A673 (cell line): ENCODE measurements around the gene MAPK11. TPM values are rescaled to one million over a fixed set of nuclear protein-coding genes. Genes with fewer than 3 reads are reported as not detected.

Source experiments
- BruUV-seq: library from RNA; stranded (reverse); fragments of 400-500 nt; replicated peaks from 2 replicates; lab custom pipeline; 2021; lab: Mats Ljungman, UMichigan
- CTCF ChIA-PET: fragments of 300-600 bp; sonication (Branson Sonifier 250); formaldehyde crosslinking; loops from one replicate; lab custom pipeline; 2022; ENCODE audit warnings: antibody characterized with exemption; lab: Charles Lee
- POLR2A ChIA-PET: fragments of 300-600 bp; sonication (Branson Sonifier 250); formaldehyde crosslinking; loops from one replicate; lab custom pipeline; 2022; ENCODE audit warnings: antibody characterized with exemption; ENCODE audit not compliant: low non-redundant PET; lab: Charles Lee
- DNase-seq: peaks from one replicate; pipeline ENCODE4 v3.0.0-alpha.2; 2015; ENCODE audit warnings: low spot score
- H3K27ac ChIP-seq: fragments of 200-600 bp; sonication (generic); 2 replicates; pipeline ENCODE4 v1.5.1; 2016; ENCODE audit warnings: mixed run types, low read depth, mild to moderate bottlenecking, mixed read lengths, antibody characterized with exemption, low read length; ENCODE audit not compliant: poor library complexity, severe bottlenecking
- H3K27me3 ChIP-seq: fragments of 200-600 bp; sonication (generic); replicated peaks from 2 replicates; pipeline ENCODE4 v1.6.1; 2017; ENCODE audit warnings: mixed run types, low read depth, mild to moderate bottlenecking, mixed read lengths, antibody characterized with exemption, low read length; ENCODE audit not compliant: insufficient read depth, poor library complexity
- H3K36me3 ChIP-seq: fragments of 200-600 bp; sonication (generic); 2 replicates; pipeline ENCODE4 v1.6.1; 2016; ENCODE audit warnings: mixed run types, mild to moderate bottlenecking, mixed read lengths, antibody characterized with exemption, low read length; ENCODE audit not compliant: insufficient read depth, poor library complexity, severe bottlenecking
- H3K4me1 ChIP-seq: fragments of 200-600 bp; sonication (generic); 2 replicates; pipeline ENCODE4 v1.6.1; 2017; ENCODE audit warnings: mixed run types, mild to moderate bottlenecking, mixed read lengths, antibody characterized with exemption, low read length; ENCODE audit not compliant: insufficient read depth, poor library complexity, severe bottlenecking
- H3K4me3 ChIP-seq: fragments of 200-600 bp; sonication (generic); 2 replicates; pipeline ENCODE4 v1.5.1; 2016; ENCODE audit warnings: low read depth, mixed run types, mild to moderate bottlenecking, mixed read lengths, low read length; ENCODE audit not compliant: poor library complexity, severe bottlenecking
- H3K9me3 ChIP-seq: fragments of 200-600 bp; sonication (generic); 2 replicates; pipeline ENCODE4 v1.6.1; 2016; ENCODE audit warnings: mixed run types, low read depth, mild to moderate bottlenecking, mixed read lengths, antibody characterized with exemption, low read length; ENCODE audit not compliant: poor library complexity, severe bottlenecking
- EZH2 ChIP-seq: fragments of 200-600 bp; sonication (generic); IDR thresholded peaks from 2 replicates; pipeline ENCODE4 v1.6.1; 2017; ENCODE audit warnings: borderline replicate concordance, low read depth, mild to moderate bottlenecking, mixed read lengths, antibody characterized with exemption, low read length; ENCODE audit not compliant: poor library complexity, severe bottlenecking
- intact Hi-C: fragments of 100-400 bp; cut with micrococcal nuclease; formaldehyde crosslinking; loops from one replicate; pipeline ENCODE4 v1.10.0; 2022; ENCODE audit not compliant: unreplicated experiment
- total RNA-seq: library from RNA; stranded (reverse); gene quantifications from 2 replicates; pipeline ENCODE4 v1.2.3, GENCODE V29; 2021
- TF ChIP-seq, protein P1 (sequence below): fragments of 300-800, 200-600 bp; sonication (generic); conservative IDR thresholded peaks from 2 replicates; pipeline ENCODE4 v1.5.1; 2017; ENCODE audit warnings: low read depth, mild to moderate bottlenecking, antibody characterized with exemption, low read length, moderate library complexity, mixed read lengths

Gene MAPK11
- total RNA-seq, 1 experiment from 2014 or later: 5.4 TPM

DNA sequence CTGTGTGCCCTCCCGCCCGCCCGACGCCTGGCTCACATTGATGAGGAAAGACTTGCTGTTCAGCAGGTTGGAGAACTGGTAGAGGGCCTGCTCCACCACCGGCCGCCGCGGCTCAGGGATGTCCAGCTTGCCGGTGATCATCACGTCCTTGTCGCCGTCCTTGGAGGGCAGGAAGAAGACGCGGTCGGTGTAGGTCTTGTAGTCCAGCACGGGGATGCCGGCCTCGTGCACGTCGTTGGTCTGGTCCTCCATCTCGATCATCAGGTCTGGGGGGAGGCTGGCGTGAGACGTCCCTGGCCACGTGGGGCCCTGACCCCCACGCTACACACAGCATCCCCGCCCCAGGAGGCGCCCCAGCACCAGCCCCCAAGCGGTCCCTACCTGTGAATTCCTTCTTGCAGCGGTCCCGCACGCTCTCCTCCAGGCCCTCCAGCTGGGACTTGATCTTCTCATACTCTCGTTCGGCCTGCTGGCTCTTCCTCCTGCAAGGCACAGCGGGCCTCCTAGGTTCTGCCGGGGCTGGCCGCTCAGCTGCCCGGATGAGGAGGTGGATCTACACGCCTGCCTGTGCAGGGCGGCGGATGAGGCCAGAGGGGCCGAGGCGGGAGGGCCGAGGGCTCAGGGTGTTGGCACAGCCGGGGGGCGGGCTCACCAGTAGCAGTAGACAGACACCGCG is 10.7 kb upstream of the MAPK11 start:
- no peaks in the 10 kb centered on the region for H3K4me1 ChIP-seq
- H3K27ac ChIP-seq: no peak overlapping the region
- CTCF ChIA-PET: no interaction called here
- BruUV-seq: TSS peak; percentile 42
- H3K27me3 ChIP-seq: no peaks in the 10 kb centered on the region
- DNase-seq: no peak
- peaks cover 84% of the 10 kb centered on the region for H3K36me3 ChIP-seq
- H3K4me3 ChIP-seq: no peak overlapping the region
- POLR2A ChIA-PET: no interaction called here
- H3K9me3 ChIP-seq: no peaks in the 10 kb centered on the region
- TF ChIP-seq EZH2: no peak
- TF ChIP-seq, protein P1, sequence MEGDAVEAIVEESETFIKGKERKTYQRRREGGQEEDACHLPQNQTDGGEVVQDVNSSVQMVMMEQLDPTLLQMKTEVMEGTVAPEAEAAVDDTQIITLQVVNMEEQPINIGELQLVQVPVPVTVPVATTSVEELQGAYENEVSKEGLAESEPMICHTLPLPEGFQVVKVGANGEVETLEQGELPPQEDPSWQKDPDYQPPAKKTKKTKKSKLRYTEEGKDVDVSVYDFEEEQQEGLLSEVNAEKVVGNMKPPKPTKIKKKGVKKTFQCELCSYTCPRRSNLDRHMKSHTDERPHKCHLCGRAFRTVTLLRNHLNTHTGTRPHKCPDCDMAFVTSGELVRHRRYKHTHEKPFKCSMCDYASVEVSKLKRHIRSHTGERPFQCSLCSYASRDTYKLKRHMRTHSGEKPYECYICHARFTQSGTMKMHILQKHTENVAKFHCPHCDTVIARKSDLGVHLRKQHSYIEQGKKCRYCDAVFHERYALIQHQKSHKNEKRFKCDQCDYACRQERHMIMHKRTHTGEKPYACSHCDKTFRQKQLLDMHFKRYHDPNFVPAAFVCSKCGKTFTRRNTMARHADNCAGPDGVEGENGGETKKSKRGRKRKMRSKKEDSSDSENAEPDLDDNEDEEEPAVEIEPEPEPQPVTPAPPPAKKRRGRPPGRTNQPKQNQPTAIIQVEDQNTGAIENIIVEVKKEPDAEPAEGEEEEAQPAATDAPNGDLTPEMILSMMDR: no peak
- intact Hi-C loops: no loop called here

DNA sequence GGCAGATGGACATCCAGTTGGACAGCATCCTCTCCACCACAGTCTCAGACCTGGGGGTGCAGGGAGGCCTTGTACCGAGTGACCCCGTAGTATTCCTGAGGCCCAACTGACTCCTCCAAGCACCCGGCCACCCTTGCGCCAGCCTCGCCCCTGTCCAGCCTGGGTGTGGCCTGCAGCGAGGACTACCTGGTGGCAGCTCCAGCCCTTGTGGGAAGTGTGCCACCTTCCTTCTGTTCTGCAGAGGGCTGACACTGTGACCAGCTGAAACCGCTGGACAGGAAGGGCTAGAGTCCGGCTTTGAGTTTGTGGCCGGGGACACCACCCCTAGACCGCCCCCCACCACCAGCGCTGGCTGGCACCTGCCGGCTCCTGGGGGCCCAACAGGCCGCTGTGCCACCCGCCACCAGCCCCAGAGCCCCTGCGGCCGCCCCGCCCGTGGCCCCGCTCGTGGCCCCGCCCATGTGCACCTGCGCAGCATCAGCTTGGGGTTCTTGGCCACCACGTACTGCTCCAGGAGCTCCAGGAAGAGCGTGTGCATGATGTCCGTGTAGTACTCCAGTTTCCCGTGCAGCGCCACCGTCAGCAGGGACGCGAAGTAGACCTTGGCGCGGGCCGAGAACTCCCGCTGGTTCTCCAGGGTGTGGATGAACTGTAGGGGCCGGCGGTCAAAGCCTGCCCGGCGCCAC is 10.0 kb upstream of the MAPK11 start:
- CTCF ChIA-PET: no interaction called here
- no peak overlapping the region for H3K27ac ChIP-seq
- POLR2A ChIA-PET: no interaction called here
- H3K9me3 ChIP-seq: no peaks in the 10 kb centered on the region
- H3K36me3 ChIP-seq: peaks cover 87% of the 10 kb centered on the region
- no peaks in the 10 kb centered on the region for H3K27me3 ChIP-seq
- H3K4me1 ChIP-seq: peaks cover 2% of the 10 kb centered on the region
- no peak for DNase-seq
- BruUV-seq: no TSS peak
- H3K4me3 ChIP-seq: no peak overlapping the region
- TF ChIP-seq EZH2: no peak
- TF ChIP-seq, protein P1: no peak
- intact Hi-C loops: no loop called here

DNA sequence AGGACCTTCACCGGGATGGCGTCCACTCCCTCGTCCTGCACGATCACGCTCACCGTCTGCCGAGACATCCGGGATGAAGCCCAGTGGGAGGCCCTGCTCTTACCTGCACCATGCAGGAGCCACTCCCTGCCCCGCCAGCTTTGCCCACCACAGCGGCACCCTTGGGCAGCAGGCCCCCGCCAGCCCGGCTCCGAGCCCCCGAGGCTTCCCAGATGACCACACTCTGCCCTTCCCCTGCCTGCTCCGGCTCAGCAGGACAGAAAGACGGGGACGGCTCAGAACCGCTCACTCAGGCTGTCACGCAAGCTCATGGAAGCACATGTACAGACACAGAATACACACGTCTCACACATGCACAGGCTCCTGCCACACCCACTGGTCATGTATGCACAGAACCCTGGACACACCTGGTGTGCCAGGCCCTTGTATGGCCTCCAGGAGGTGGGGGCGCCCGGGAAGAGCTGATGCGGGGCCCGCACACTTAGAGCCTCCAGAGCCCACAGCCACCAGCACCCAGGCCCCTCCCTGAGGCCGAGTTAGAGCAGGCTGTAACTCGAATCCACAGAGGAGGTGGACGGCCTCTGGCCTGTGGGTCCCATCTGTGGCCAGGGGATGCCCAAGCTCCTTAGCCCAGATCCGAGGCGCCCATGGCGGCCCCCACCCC is 8.9 kb upstream of the MAPK11 start:
- intact Hi-C loops: loop anchor here (10.0 kb wide), 1 partner anchor 216 kb away; no protein-coding TSS in a partner anchor
- ChIA-PET CTCF (interaction anchor here (0.5 kb wide), 1 partner anchor 110 kb away, joined by 7 read pairs; no protein-coding TSS in a partner anchor), POLR2A (no interaction called here)
- H3K4me3 ChIP-seq: no peak overlapping the region
- H3K36me3 ChIP-seq: peaks cover 85% of the 10 kb centered on the region
- no peak overlapping the region for H3K27ac ChIP-seq
- no peak for DNase-seq
- no peaks in the 10 kb centered on the region for H3K9me3 ChIP-seq
- H3K27me3 ChIP-seq: no peaks in the 10 kb centered on the region
- peaks cover 7% of the 10 kb centered on the region for H3K4me1 ChIP-seq
- no TSS peak for BruUV-seq
- TF ChIP-seq, protein P1: no peak
- TF ChIP-seq EZH2: no peak
